SH-SY5Y (cell line): Measurements from ENCODE around the gene OSTF1.

Source experiments
- GATA2 ChIP-seq: IDR thresholded peaks from 2 replicates; pipeline ENCODE4 v1.6.1; 2011; ENCODE audit warnings: mild to moderate bottlenecking, low read depth, low read length
- GATA3 ChIP-seq: IDR thresholded peaks from 2 replicates; pipeline ENCODE4 v1.6.1; 2011; ENCODE audit warnings: low read depth, mild to moderate bottlenecking, low read length, moderate library complexity

- TF ChIP-seq GATA3 (no peak), GATA2 (no peak)
Observed at GRCh38 chr9:75169623-75170022, 81.3 kb downstream of the OSTF1 start.
